KOPT-K1 (cell line): ENCODE measurements around the gene ARHGAP24.
"Not testable (repeated sequence)": the region's sequence is repeated elsewhere in the genome, so short reads cannot be mapped to it uniquely, and the experiment has no call there.

Source experiments
- H3K27ac ChIP-seq: fragments of 200-600 bp; sonication (generic); 2 replicates; pipeline ENCODE4 v1.5.1; 2016; ENCODE audit warnings: antibody characterized with exemption, mild to moderate bottlenecking, low read depth, low read length; ENCODE audit not compliant: poor library complexity, severe bottlenecking
- H3K36me3 ChIP-seq: fragments of 200-600 bp; sonication (generic); 2 replicates; pipeline ENCODE4 v1.5.1; 2017; ENCODE audit warnings: antibody characterized with exemption, mild to moderate bottlenecking, low read length, moderate library complexity; ENCODE audit not compliant: insufficient read depth
- H3K9me3 ChIP-seq: fragments of 200-600 bp; sonication (generic); 2 replicates; pipeline ENCODE4 v1.5.1; 2017; ENCODE audit warnings: antibody characterized with exemption, low read length, mild to moderate bottlenecking; ENCODE audit not compliant: insufficient read depth, poor library complexity, severe bottlenecking

The ARHGAP24 gene

DNA sequence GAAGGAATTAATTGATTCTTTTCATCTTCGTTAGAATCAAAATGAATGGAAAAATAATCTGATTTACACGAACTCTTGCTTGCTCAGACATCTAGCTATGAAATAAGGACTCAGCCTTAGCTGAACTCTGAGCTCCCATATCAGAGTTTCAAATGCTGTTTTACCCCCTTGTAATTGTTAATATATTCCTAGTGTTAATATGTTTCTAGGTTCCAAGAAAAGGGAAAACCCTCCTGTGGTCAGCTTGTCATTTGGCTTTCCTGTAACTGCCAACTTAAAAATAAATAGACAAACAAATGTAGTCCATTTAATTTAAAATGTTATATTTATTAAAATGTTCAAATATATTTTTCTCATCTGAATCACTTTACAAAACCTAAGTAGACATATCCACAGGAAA, 432.1 kb downstream of the ARHGAP24 start:
- H3K27ac ChIP-seq: no peak overlapping the region
- H3K36me3 ChIP-seq: no peaks in the 10 kb centered on the region
- no peaks in the 10 kb centered on the region for H3K9me3 ChIP-seq

DNA sequence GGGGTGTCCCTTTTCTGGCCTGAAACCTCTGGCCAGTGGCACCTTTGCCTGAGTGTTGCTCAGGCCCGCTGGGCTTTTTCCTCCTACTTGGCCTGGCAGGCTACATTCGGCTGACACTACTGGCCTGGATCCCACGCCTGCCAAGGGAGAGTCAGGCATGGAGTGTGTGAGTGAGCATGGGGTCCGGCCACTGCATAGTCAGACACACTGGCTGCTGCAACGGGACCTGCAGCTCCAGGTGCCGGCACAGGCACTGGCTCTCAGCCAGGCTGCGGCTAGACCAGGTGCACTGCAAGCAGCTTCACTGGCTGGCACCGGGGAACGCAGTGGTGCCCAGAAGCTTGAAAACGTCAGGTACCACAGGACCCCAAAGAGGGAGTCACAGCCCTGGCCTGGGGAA, 434.9 kb downstream of the ARHGAP24 start:
- Histone ChIP-seq H3K27ac (no peak overlapping the region), H3K36me3 (no peaks in the 10 kb centered on the region), H3K9me3 (no peaks in the 10 kb centered on the region)

DNA sequence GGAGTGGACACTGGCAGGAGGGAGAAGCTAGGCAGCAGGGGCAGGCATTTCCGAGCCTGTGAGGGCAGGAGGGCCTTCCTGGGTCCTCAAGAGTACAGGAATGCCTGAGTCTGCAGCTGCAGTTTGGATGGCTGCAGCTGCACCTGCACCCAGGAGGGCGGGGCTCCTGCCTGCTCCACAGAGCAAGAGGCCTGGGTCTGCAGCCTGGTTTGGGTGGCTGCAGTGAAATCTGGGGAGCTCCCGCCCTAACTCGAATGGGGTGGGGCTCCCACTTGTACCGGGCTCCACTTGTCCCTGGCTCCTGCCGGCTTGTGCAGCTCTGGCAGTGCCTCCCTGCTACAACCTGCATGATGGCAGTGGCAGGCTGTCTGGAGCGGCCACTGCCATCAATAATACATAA, 436.0 kb downstream of the ARHGAP24 start:
- Histone ChIP-seq H3K9me3 (no peaks in the 10 kb centered on the region), H3K27ac (no peak overlapping the region), H3K36me3 (no peaks in the 10 kb centered on the region)

DNA sequence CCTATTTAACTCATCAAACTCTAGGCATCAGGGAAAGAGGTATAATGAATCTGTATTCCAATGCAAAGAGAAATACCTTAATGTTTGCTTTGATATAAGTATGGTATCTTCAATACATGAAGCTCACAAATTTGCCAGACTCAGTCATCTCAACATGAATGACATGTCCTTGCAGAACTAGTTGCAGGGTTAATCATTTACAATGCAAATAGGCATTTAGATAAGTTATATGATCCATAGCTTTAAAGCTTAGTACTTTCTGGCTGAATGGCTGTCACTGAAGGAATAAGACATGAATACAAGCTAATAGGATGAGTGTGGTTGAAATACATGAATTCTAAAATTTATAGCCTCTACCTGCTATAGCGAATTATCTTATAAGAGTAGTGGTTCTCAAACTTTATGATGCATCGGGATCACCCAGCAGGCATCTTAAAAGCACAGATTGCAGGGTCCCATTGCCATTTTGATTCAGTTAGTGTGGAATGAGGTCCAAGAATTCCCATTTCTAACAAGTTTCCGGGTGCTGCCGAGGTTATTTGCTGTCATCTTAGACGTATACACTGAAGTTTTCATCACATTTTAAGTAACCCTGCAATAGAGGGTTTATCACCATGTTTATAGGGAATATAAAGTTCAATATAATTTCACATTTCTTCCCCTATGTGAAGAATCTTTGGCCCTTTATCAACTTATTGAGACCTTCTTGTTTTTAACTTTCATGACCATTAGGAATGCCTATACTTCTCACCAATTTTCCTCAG, 439.2 kb downstream of the ARHGAP24 start:
- H3K36me3 ChIP-seq: no peaks in the 10 kb centered on the region
- H3K27ac ChIP-seq: no peak overlapping the region
- H3K9me3 ChIP-seq: no peaks in the 10 kb centered on the region

DNA sequence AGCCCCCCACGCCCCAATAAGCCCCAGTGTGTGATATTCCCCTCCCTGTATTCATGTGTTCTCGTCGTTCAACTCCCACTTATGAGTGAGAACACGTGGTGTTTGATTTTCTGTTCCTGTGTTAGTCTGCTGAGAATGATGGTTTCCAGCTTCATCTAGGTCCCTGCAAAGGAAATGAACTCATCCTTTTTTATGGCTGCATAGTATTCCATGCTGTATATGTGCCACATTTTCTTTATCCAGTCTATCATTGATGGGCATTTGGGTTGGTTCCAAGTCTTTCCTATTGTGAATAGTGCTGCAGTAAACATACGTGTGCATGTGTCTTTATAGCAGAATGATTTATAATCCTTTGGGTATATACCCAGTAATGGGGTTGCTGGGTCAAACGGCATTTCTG, 440.6 kb downstream of the ARHGAP24 start:
- not testable (repeated sequence) for H3K27ac ChIP-seq, H3K36me3 ChIP-seq, H3K9me3 ChIP-seq

DNA sequence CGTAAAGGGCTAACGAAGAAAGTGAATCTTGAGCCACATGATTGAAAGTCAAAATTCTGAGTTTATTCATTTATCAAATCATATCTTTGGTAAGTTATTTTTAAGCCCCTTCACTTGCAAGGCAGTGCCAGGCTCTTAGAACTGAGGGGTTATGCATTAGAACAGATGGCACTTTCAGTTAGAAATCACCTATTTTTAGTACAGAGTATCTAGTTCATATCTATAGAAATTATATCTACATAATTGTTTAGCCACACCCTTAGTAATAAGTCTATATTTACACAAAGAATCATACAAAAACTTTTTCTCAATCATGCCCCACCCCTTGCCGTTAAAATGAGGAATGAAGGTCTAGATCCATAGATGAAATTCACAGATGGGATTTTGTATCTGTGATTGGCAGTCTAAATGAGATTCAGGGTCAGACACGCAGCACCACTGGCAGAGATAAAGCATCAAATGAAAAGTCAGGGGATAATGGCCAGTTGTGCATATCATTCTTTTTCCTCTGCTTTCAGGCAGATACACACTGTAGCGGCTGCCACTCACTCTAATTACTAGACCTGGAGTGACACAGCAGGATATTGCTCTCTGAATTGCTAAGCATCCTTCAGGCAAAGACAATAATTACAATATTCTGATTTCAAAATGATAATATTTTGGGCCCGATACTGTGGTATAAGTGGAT, 444.4 kb downstream of the ARHGAP24 start:
- H3K9me3 ChIP-seq: no peaks in the 10 kb centered on the region
- no peaks in the 10 kb centered on the region for H3K36me3 ChIP-seq
- no peak overlapping the region for H3K27ac ChIP-seq

DNA sequence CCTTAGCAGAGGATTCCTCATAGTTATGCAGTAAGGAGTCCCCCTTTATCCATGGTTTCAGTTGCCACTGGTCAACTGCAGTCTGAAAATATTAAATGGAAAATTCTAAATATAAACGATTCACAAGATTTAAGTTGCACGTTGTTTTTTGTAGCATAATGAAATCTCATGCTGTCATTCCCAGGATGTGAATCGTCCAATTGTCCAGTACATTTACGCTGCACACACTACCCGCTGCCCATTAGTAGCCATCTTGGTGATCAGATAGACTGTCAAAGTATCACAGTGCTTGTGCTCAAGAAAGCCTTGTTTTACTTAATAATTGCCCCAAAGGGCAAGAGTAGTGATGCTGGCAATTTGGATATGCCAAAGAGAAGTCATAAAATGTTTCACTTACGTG, 450.1 kb downstream of the ARHGAP24 start:
- no peaks in the 10 kb centered on the region for H3K9me3 ChIP-seq
- no peak overlapping the region for H3K27ac ChIP-seq
- H3K36me3 ChIP-seq: no peaks in the 10 kb centered on the region

DNA sequence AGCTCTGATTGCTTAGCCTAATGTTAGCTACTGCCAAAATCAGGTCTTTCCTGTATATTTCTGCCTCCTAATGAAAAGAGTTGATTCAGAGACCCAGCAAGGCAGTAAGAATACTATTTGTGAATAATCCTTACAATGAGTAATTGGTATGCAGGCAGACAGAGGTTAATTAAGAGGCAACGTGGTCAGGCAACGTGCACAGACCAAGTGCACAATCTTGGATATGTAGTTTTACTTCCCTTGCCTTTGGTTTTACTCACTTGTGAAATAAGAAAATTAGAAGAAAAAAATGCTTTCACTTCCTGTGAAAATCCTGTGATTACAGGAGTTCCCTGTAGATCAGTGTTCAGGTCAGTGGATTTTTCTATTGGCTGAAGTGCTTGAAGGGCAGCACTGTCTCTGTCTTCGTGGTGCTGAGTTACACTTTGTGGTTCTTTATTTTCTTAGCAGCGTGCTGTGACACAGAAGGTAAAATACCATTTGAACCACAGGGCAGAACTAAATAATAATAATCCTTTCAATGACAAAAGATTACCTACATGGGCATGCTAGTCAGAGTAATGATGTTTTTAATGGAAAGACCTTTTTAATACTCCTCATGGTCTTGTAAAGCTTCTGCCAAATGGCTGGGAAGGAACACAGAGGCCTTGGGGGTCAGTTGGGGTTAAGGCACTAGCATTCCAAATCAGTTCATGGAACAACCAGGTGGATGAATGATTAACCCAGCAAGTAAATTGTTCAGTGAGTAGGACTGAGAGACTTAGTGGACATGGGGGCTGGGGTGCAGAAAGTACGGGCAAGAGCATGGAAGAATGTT, 454.0 kb downstream of the ARHGAP24 start:
- no peak overlapping the region for H3K27ac ChIP-seq

DNA sequence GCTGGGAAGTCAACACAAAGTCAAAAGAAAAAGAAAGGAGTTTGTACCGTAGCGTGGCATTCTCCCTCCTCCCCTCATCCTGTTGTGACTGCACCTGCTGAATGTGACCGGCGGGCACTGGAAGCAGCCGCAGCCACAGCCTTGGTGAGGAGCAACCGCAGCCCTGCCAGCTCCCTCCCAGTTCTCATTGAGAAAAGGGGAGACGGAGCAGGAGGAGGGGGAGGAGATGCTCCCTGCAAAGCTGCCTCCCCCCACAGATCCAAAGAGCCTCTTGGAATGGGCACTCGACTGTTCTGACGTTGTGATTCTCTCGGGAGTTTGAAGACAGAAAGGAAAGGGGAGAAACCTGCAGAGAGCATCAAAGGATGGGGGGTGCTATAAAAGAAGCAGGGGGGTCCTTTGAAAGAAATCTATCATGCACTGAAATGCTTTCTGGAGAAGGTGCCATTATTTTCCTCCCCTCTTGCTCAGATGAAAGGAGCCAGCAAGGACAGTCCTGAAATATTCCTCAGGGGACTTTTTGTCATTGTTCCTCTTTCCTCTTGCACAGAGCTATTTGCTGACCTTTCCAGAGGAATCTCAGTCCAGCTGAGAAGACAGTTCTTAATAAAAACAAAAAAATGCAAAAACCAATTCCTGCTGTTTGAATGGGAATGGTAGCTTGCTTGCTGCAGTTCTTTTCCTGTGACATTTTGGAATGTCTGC, 455.2 kb downstream of the ARHGAP24 start:
- no peak overlapping the region for H3K27ac ChIP-seq

More for the DNA sequence above, 454.0 kb downstream of the ARHGAP24 start:
- no peaks in the 10 kb centered on the region for H3K36me3 ChIP-seq
- no peaks in the 10 kb centered on the region for H3K9me3 ChIP-seq

DNA sequence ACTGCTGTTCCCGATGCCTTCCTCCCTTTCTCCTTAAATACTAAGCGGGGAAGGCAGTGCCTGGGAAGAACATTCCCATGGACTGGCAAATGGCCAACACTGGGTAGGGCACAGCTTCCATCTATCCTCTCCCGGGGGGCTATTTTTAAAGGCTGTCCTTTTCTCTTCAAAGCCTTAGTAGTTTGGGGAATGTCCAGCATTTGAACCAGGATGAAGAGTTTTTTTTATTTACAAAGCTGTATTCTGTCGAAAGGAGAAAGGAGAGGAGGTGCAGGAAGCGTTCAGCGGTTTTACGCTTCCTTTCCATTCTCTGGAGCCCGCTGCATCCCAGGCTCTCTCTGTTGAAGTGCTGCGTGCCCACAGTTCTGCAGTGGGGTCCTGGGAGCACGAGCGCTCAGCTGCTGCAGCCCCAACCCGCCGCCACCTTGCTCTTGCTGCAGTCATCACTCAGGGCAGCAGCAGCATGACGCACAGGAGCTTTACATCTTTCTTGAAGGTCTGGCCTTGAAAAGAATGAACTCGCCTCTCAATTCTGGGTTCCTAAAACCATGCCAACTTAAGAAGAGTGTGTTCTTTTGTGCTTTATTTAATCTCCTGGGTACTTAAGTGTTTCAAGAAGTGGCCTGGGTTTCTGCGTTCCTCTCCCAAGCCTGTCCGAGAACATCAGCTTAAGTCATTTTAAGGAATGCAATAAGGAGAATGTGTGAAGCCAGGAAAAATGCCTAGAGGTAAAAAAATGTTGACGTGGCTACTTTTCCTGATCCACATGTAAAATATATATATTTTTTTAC, 457.7 kb downstream of the ARHGAP24 start:
- Histone ChIP-seq H3K27ac (no peak overlapping the region), H3K9me3 (no peaks in the 10 kb centered on the region), H3K36me3 (no peaks in the 10 kb centered on the region)

More for the DNA sequence above, 455.2 kb downstream of the ARHGAP24 start:
- H3K9me3 ChIP-seq: no peaks in the 10 kb centered on the region
- H3K36me3 ChIP-seq: no peaks in the 10 kb centered on the region

DNA sequence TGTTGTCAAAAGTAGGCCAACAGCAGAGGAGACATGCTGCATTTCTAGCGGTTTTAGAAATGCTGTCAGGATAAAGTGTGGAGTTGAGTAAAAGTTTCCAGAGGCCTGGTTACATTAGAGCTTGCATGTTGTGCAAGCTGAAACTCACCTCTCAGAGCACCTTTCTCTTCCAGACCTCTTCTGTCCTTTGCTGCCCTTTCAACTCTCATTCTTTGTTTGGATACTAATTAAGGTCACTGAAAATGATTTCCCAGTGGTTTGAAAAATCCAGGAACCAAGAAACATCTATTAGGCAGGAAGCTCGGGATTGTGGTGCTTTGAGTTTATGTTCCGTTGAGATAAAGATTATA, 458.3 kb downstream of the ARHGAP24 start:
- H3K9me3 ChIP-seq: no peaks in the 10 kb centered on the region
- H3K36me3 ChIP-seq: no peaks in the 10 kb centered on the region
- H3K27ac ChIP-seq: no peak overlapping the region

DNA sequence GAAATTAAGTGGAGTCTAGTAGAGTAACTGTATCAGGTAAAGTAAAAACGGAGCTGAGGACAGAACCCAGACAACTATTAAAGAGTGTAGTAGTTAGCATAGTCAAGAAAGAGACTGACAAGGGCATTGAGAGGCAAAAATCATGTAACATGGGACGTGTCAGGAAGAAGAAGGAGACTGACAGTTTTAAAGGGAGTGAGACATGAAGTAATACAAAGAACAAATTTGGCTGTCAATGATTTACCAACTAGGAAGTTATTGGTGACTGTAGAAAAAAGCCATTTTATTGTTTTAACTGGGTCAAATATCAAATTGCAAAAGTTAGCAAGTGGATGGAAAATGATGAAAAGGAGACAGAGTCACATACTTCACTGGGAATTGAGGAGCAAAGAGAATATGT, 462.6 kb downstream of the ARHGAP24 start:
- no peaks in the 10 kb centered on the region for H3K36me3 ChIP-seq
- H3K9me3 ChIP-seq: no peaks in the 10 kb centered on the region
- no peak overlapping the region for H3K27ac ChIP-seq

DNA sequence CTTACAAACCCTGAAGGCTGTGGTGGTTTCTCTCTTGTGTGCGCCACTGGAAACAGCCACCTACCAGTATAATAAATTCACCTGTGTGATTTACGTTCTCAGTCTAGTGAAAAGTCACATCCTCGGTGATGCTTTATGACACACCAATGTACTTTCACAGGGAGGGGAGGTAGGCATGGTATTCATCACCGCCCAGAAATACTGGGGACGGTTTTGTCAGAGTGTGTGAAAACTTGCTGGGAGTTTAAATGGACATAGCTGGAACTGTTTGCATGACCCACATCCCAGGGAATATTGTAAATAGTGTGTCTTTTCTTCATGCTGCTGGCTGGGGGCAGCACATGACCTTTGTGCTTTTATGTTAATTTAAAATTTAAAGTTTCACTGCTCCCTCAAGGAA, 463.1 kb downstream of the ARHGAP24 start:
- Histone ChIP-seq H3K9me3 (no peaks in the 10 kb centered on the region), H3K27ac (no peak overlapping the region), H3K36me3 (no peaks in the 10 kb centered on the region)

DNA sequence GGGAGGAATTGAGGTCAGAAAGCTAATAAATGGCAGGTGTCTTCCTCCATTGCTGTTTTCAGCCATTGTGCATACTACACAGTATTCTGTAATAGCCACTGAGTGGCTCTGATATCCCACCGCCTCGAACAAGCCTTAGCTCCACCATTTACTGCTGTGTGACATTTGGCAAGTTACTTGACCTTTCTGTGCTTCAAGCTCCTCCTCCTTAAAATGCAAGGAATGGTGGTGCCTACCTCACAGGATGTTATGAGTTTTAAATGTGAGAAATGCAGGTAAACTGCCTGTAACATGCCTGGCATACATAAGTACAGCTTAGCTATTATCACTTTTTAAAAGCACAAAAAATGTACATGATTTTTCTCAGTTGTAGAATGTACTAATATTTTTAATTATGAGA, 464.0 kb downstream of the ARHGAP24 start:
- H3K9me3 ChIP-seq: no peaks in the 10 kb centered on the region
- H3K27ac ChIP-seq: no peak overlapping the region
- H3K36me3 ChIP-seq: no peaks in the 10 kb centered on the region
